T-helper 2 cell (primary cell): ENCODE data around the gene GET4.
A peak's percentile ranks its signal among the peaks of the same experiment; 100 is the strongest.

Source experiments
- DNase-seq, 5 experiments: peaks; one replicate each; pipeline versions ENCODE4 v3.0.0 to v3.0.0-alpha.2; 2012 to 2022

The GET4 gene

DNA sequence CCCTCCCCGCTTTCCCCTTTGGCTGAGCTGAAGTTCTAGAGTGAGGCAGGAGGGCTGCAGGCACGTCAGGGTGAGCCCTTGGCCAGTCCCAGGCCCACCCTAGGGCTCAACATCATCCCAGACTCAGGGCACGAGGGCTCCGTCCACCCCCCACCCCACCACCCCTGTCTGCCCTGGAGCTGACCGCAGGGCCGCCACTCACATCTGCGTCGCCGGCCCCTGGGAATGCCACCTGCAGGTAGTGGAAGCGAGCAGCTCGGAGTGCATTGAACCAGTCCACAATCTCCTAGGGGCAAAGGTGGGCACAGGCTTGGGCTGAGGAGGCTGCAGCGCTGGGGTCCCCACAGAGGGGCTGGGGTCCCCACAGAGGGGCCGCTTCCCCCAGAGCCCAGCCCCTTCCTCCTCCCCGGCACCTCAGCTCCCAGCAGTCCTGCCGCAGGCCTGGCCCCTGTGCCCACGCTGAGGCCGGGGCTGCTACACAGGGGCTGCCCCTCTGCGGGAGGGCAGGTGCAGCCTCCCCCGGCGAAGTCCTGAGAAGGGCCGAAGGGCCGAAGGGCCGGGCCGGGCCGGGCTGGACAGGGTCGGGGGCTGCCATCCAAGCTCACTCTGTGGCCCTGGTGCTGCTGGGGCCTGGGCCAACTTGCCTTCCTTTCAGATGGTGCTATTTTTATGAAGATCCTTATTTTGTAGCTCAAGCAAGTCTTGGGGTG, 24.1 kb downstream of the GET4 start:
- no peak for DNase-seq

DNA sequence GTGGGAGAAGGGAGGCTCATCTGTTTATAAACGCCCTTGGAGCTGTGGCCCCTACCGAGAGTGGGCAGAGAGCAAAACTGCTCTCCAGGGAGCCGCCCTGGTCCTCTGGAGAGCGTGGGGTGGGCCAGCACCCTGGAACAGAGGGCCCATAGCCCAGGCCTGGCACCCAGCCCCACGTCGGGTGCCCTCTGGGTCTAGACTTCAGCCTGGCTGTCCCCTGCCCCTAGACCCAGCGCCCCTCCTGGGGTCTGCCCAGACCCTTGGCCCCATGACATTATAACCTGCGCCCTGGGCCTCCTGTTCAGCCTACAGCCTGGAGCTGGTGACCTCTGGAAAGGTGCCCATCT, 24.7 kb downstream of the GET4 start:
- DNase-seq: no peak

DNA sequence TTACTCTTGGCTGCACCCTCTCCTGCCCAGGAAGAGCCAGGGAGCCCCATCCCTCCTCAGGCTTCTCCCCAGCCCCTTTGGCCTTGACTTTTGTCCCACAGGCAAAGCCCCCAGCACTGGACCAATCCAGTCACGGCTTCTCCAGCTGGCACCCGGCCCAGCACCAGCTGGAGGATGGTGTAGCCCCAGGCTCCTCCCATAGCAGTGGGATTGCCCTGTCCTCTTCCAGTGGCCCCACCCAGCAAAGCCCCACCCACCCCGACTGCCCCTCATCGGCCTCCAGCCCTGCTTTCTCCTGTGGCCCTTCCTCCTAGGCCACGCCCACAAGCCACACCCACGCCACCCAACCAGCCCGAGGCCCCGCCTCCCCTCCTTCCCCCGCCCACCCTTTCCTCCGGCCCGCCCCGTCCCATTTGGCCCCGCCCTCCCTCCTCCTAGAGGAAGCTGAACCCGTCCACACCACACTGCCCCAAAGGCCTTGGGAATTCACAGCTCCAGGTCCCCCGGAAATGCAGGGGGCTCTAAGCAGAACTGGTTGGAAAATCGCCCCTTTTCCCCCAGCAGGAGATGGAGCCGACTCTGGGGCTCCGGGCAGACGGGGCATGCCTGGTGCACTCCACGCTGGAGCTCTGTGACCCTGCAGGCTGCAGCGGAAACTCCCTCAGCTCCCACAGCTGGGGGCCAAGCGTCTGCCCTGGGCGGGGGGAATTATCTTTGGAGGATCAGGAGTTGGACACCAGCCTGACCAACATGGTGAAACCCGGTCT, 25.2 kb downstream of the GET4 start:
- DNase-seq: peak in 1 of 5 experiments; percentile 45

DNA sequence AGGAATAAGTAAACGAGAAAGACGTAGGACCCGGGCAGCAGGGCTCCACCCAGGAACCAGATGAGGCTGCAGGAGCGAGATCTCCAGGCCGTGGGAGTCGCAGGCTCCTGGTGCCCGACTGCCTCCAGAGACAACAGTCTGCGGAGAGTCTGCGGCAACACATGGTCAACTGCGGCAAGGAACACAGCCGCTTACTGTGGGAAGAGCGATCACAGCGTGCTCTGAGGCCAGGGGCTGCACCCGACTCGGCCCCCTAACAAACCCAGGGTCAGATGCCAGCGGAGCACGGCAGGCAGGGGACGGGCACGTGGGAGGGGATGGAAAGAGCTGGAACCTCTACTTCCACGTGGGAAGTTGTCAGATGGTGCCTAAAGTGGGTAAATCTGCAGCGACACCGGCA, 26.6 kb downstream of the GET4 start:
- no peak for DNase-seq

DNA sequence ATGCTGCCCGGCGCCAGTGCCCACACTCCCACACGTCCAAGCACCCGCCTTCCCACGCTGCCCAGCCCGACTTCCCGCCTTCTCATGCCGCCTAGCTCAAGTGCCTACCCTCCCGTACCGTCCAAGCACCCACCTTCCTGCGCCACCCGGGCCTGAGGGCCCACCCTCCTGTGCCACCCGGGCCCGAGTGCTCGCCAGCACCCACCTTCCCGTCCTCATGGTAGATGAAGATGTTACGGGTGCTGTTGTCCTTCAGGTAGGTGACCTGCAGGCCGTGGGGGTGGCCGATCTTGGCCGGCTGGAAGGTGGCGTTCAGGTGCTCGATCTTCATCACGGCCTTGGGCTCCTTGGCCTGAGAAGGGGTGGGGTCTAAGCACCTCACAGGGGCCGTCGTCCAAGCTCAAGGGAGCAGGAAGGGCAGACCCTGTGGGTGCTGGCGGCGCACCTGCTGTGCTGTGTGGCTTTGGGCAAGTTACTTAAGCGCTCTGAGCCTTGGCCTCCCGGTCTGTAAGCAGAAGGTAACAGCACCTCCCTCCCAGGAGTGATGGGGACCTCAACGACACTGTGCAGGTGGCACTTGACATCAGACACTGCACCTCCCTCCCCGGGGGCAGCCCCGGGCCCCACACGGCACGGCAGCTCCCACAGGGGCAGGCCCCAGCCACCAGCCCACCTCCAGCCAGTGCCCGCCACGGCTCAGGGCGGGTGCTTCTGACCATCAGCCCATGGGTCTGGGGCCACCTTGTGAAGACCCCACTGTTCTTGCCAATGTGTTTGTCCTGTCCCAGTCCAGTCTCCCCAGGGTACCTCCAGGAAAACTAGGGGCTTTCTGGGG, 27.8 kb downstream of the GET4 start:
- DNase-seq: no peak

DNA sequence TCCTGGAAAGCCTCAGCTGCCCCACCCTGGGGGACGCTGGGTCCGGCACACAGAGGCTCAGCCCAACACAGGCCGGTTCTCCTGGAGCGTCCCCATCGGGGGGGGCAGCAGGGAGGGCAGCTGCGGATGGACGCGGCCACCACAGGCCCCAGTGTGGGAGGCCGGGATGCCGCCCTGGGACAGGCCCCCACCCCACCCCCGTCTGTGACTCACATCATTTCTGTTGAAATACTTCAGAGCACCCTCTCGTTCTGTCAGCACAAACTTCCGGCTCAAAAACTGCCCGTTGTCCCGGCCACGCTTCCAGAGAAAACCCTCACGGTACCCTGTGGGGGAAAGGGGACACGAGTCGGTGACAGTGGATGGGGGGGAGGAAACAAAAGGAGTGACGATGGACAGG, 28.5 kb downstream of the GET4 start:
- no peak for DNase-seq

DNA sequence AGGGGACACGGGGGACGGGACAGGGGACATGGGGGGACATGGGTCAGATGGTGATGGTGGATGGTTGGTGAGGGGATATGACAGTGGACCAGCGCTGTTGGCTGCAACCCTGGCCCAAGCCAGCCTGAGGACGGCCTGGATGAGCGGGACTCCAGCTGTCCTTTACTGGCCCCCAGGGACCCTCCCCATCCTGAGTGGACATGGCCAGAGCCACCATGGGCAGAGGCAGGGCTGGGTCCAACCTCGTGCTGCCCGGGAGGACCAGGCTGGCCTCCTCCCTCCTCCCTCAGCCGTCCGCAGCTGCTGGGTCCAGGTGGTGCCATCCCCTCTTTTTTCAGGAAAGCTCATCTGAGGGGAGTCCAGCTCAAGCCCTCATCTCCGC, 30.4 kb downstream of the GET4 start:
- DNase-seq: peak in 1 of 5 experiments; percentile 58

DNA sequence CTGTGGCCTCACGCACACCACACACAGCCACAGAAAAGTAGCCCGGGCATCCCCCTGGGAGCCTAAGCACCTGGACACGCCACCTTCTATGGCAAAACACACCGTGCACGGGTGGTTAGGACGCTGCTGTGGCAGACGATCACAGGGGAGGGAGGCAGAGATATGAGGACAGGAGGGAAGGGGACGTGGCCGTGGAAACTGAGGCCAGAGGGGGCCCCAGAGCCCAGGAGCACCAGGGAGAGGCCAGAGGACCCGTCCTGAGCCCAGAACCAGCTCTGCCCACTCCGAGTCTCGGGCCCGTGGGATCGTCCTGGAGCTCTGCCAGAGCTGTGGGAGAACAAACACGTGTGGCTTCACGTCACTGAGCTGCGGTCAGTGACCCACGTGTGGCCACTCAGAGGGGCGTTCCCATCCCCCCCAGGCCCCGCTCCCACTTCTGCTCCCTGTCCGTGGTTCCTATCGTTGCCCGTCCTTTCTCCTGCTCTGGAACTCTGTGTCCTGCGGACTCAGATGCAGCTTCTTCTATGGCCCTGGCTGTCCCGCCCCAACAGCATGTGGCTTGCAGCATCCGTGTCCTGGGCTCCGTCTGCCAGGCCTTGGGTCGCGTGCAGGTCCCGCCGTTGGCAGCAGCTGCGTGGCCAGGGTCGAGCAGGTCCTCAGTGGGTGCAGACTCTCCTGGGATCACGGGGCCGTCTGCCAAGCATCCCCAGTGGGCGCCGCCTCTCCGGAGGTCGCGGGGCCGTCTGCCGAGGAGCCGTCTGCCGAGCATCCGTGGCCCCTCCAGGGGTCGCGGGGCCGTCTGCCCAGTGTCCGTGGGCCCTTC, 31.0 kb downstream of the GET4 start:
- DNase-seq: peak in 1 of 5 experiments; percentile 65

DNA sequence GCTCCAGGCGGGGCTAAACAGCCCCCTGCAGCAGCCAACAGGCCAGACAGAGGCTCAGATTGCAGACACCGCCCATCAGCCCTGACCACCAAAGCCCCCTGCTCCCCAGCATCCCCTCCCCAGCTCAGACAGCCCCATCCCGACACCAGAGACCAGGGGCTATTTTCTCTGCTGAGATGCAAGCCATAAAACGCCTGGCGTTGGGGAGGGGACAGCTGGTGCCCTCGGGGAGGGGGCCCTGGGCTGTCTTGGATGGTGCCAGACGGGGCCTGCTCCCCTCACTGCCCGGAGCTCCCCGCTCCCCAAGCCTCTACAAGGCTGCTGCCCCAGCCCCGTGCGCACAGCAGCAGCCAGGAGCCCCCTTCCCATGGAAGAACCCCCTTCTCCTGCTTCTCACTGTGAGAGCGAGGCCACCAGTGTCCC, 31.8 kb downstream of the GET4 start:
- no peak for DNase-seq

DNA sequence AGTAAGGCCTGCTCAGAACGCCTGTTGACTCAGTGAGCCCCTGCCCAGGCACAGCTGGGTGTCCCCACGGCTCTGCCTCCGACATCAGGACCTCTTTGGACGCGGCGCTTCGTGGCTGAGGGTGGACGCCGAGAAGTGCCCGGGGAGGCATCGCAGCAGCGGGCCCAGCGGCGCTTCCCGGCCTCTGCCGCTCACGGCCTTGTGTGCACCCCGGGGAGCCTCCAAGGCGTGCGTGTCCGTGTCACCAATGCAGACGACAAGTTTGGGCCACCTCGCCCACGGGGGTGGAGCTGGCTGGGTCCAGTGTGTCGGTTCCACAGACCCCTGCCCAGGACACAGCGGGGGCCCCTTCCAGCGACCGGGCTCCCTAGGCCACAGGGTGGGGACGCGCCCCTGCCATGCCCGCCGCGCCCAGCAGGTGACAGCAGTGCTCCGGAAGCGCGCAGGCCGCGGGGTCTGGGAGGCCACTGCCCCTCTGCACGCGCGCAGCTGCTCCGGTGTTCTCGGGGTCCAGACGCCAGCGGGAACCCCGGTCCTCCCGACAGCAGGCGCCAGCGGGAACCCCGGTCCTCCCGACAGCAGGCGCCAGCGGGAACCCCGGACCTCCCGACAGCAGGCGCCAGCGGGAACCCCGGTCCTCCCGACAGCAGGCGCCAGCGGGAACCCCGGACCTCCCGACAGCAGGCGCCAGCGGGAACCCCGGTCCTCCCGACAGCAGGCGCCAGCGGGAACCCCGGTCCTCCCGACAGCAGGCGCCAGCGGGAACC, 32.4 kb downstream of the GET4 start:
- peak in 4 of 5 experiments; percentile 33 to 59 (median 49) for DNase-seq

DNA sequence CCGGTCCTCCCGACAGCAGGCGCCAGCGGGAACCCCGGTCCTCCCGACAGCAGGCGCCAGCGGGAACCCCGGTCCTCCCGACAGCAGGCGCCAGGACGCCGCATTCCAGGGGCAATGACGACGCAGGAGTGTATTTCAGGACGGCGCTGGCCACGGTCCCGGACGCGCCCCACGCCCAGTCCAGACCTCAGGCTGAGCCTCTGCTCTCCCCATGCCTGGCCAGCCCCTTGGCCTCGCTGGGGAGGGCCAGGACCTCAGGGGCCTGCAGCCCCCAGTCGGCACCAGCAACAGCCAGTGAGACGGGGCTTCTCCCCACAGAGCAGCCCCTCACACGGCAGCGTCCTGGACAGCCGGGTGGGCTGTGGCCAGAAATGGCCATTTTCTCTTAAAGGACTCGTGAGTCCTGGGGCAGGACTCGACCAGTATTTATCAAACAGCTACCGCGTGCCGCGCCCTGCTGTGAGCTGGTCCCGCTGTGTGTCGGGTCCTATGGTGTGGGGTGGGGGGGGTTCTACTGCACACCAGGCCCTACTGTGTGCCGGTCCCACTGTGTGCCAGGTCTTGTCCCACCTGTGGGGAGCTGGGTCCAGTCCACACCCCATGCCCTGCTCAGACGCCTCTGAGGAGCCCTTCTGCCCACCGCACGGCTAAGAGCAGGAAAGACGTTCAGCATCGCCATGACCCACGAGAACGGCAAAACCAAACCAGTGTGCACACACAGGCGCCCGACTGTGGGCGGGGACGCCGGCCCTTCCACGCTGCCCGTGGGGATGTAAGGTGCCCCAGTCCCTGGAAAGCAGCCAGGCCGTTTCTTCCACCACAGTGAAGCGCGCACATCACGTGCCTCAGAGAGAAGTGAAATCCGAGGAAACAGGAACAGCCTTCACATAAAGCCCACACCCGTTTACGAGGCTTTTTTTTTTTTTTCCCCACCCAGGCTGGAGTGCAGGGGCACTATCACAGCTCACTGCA, 33.3 kb downstream of the GET4 start:
- peak in 1 of 5 experiments; percentile 27 for DNase-seq

DNA sequence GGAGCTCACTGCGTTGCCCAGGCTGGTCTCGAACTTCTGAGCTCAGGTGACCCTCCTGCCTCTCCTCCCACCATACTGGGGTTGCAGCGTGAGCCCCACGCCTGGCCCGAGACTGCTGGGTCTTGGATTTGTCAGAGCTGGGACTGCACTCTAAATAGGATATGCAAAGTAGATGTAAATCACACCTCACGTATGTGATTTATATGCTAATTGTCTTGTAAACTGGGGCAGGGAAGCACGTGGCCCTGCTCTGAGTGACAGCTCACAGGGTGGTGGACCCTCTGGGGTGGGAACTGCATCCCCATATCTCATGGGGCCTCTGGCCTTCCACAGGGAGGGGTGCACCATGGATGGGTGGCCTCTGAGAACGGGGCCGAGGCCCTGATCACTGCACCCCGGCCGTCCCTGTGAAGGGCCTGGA, 34.1 kb downstream of the GET4 start:
- no peak for DNase-seq

DNA sequence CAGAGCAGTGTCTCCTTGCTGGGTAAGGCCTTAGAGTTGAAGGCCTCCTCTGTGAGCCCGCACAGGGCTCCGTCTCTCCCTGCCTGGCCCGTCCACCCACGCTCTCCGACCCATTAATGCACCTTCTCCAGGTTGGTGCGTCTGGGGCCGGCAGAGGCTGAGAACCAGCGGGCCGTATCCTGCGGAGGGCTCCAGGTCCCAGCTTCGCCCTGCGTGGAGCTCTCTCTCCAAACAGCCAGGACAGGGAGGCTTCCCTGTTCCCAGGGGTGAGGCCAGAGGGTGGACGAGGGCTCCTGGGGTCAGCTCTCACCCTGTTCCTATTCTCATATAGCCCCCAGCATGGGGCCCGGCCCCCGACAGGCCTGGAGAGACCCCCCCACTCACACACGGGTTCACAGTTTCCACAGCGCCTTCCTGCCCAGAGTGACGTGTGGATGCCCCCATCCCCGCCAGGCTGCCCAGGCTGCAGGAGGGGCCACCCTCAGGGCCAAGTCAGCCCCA, 34.6 kb downstream of the GET4 start:
- no peak for DNase-seq

DNA sequence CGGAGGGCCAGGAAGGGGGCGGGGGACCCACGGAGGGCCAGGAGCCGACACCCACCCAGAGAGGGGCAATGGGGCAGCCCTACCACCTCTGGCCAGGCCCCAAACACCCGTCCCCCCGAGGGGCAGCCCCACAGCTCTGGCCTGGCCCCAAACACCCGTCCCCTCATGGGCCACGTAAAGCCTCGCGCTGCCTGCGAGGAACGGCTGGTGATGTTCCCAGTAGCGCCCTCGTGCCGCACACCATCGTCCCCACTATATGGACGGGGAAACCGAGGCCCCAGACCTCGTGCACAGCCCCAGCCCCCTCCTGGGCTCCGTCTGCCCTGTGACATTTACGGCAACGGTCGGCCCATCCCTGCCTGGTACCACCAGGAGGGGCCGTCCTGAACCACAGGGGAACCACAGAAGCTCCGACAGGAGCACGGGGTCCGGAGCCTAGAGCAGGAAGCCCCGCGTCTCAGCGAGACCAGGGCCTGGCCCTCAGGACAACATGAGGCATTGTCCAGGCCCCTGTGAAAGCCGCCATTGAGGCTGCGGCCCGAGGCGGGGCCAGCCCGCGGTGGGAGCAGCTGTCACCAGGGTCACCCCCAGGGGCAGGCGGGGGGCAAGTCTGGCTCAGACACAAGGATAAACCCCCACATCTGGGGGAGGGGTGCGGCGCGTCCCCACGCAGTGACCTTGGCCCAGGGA, 35.6 kb downstream of the GET4 start:
- DNase-seq: no peak

DNA sequence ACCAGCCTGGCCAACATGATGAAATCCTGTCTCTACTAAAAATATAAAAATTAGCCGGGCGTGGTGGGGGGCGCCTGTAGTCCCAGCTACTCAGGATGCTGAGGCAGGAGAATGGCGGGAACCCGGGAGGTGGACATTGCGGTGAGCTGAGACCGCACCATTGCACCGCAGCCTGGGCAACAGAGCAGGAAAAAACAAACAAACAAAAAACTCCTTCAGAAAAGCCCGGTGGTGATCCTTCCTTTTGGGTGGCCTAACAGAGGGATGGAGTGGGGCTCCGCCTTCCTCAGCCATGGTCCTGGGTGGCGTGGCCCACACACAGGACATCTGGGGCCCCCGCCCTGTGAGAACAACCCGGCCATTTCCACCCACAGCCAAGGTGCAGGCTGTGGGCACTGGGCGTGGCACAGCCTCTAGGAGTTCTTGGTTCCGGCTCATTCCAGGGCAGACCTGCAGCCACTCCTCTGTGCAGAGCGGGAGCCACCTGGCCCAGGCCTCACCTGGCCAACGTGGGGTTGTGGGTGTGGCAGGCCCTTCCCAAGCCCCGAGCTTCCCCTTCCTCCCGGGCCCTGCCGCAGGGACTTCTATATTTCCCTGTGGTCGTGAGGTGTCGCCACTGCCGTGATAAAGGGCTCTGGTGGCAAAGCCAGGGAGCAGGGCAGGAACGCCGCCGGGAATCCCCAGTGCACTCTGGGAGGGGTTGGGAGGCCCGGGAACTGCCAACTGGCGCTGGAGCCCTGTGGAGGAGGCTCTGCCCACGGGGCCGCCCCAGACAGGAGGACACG, 37.6 kb downstream of the GET4 start:
- no peak for DNase-seq

DNA sequence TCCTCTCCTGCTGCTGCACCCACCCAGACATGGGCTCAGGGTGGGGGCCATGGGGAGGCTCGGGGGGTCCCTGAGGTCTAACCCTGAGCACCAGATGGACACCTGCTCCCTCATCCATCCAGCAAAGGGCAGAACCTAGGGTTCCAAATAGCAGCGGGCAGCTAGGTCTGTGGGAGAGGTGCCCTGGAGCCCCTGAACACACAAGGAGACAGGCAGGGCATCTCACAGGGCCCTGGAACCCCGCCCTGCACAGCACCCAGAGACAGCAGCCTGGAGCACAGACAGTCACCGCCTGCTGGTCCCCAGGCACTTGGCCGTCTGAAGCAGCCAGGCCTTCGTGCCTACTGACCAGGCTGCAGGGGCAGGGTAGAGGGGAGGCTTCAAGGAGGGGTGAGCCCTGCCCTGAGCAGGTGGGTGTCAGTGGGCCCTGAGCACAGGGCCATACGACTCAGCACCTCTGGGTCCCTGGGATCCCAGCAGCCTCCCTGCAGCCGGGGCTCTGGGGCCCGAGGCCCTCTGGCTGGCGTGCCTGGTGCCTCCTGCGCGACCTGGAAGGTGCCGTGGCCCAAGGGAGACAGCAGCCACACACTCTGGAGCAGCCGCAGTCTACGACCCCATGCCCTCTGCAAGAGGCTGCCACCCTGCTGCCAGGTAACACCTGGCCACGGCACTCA, 38.3 kb downstream of the GET4 start:
- DNase-seq: no peak

DNA sequence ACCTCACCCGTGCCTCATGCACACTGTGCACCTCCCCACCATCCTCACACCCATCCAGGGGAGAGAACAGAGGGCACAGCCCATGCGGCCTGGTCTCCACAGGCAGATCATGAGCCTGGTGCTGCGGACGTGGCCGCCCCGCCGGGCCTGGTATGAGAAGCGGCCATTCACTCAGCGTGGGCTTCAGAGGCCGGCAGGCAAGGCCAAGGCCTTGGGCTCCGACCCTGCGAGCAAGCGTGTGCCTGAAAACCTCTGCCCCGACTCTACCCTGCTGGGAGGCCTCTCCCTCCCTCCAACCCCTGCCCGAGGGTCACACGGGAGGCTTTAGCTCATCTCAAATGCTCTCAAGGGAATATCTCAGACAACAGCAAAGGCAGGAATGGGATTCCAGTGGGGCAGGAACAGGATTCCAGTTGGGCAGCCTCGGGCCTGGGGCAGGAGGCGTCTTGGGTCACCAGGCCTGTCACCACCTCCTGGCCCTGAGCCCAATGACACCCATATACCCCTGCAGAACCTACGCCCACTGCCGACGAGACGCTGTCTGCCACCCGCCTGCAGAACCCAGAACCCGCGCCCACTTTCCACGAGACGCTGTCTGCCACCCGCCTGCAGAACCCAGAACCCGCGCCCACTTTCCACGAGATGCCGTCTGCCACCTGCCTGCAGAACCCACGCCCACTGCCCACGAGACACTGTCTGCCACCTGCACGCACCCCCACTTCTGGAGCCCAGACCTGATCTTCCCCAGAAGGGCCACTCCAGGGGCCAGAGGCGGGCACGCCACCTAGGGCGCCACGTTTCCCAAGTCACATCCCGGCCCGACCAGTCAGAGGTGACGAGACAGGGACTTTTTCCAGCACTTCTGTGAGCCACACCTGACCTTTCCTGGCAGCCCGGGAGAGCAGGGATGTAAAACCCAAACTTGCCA, 39.2 kb downstream of the GET4 start:
- DNase-seq: no peak
